ENCODE data around the gene TMEM131.

Gene TMEM131

GRCh38 chr2:97992836-97993825, 2.6 kb downstream of the TMEM131 start:
- DNase-seq (ENCODE audit: low read depth in 2 of 2), result no peak

- DNase-seq (ENCODE audit: low read depth in 2 of 2), result no peak
Measured at GRCh38 chr2:97991081-97991856, 4.5 kb downstream of the TMEM131 start.

GRCh38 chr2:97988722-97989121, 7.0 kb downstream of the TMEM131 start:
- no peak for DNase-seq (ENCODE audit: low read depth in 2 of 2)

GRCh38 chr2:97985998-97986397, 9.8 kb downstream of the TMEM131 start:
- no peak for DNase-seq (ENCODE audit: low read depth in 2 of 2)

GRCh38 chr2:97983698-97984097, 12.1 kb downstream of the TMEM131 start:
- no peak for DNase-seq (ENCODE audit: low read depth in 2 of 2)

- DNase-seq (ENCODE audit: low read depth in 2 of 2), result no peak
Measured at GRCh38 chr2:97983134-97983533, 12.6 kb downstream of the TMEM131 start.

GRCh38 chr2:97982621-97983020, 13.1 kb downstream of the TMEM131 start:
- no peak for DNase-seq (ENCODE audit: low read depth in 2 of 2)

- DNase-seq (ENCODE audit: low read depth in 2 of 2), result no peak
Measured at GRCh38 chr2:97981961-97982360, 13.8 kb downstream of the TMEM131 start.

GRCh38 chr2:97979904-97980303, 15.8 kb downstream of the TMEM131 start:
- DNase-seq (ENCODE audit: low read depth in 2 of 2), result no peak

GRCh38 chr2:97974471-97974870, 21.3 kb downstream of the TMEM131 start:
- DNase-seq (ENCODE audit: low read depth in 2 of 2), result no peak

GRCh38 chr2:97970293-97971060, 25.3 kb downstream of the TMEM131 start:
- DNase-seq (ENCODE audit: low read depth in 2 of 2), result no peak

- DNase-seq (ENCODE audit: low read depth in 2 of 2), result no peak
Measured at GRCh38 chr2:97969081-97970067, 26.4 kb downstream of the TMEM131 start.

GRCh38 chr2:97967931-97968627, 27.7 kb downstream of the TMEM131 start:
- DNase-seq (ENCODE audit: low read depth in 2 of 2), result no peak

- no peak for DNase-seq (ENCODE audit: low read depth in 2 of 2)
Measured at GRCh38 chr2:97967216-97967592, 28.5 kb downstream of the TMEM131 start.

GRCh38 chr2:97966545-97967215, 29.1 kb downstream of the TMEM131 start:
- DNase-seq (ENCODE audit: low read depth in 2 of 2), result no peak

GRCh38 chr2:97965116-97965515, 30.6 kb downstream of the TMEM131 start:
- no peak for DNase-seq (ENCODE audit: low read depth in 2 of 2)

GRCh38 chr2:97963880-97964279, 31.9 kb downstream of the TMEM131 start:
- DNase-seq (ENCODE audit: low read depth in 2 of 2), result no peak

- DNase-seq (ENCODE audit: low read depth in 2 of 2), result no peak
Measured at GRCh38 chr2:97963079-97963406, 32.7 kb downstream of the TMEM131 start.

GRCh38 chr2:97961534-97961933, 34.2 kb downstream of the TMEM131 start:
- DNase-seq (ENCODE audit: low read depth in 2 of 2), result no peak

- DNase-seq (ENCODE audit: low read depth in 2 of 2), result no peak
Measured at GRCh38 chr2:97958184-97958583, 37.6 kb downstream of the TMEM131 start.
